H9 (cell line): ENCODE results near the gene OMG. TPM values are rescaled to one million over a fixed set of nuclear protein-coding genes. Genes with fewer than 3 reads are reported as not detected.

Source experiments
- DNase-seq: peaks from one replicate; pipeline ENCODE4 v3.0.0-alpha.2; 2017
- H2AFZ ChIP-seq: one replicate; pipeline ENCODE4 v1.6.1; 2013; ENCODE audit warnings: mild to moderate bottlenecking, low read length, control low read depth, moderate library complexity
- H2AK5ac ChIP-seq: 2 replicates; pipeline ENCODE4 v1.6.1; 2013; ENCODE audit warnings: low read length, control low read depth, mixed read lengths; ENCODE audit not compliant: insufficient read length
- H2BK120ac ChIP-seq: one replicate; pipeline ENCODE4 v1.6.1; 2013; ENCODE audit warnings: low read depth, mild to moderate bottlenecking, low read length, control low read depth, inconsistent platforms; ENCODE audit not compliant: poor library complexity, severe bottlenecking
- H2BK12ac ChIP-seq: 2 replicates; pipeline ENCODE4 v1.6.1; 2013; ENCODE audit warnings: low read length, control low read depth, mixed read lengths, low read depth; ENCODE audit not compliant: insufficient read length
- H2BK15ac ChIP-seq: 2 replicates; pipeline ENCODE4 v1.6.1; 2013; ENCODE audit warnings: low read depth, low read length, control low read depth
- H2BK20ac ChIP-seq: one replicate; pipeline ENCODE4 v1.6.1; 2013; ENCODE audit warnings: low read depth, mild to moderate bottlenecking, low read length, control low read depth, inconsistent platforms; ENCODE audit not compliant: poor library complexity, severe bottlenecking
- H2BK5ac ChIP-seq: 2 replicates; pipeline ENCODE4 v1.6.1; 2013; ENCODE audit warnings: low read length, control low read depth, mixed read lengths; ENCODE audit not compliant: insufficient read length
- H3K14ac ChIP-seq: 2 replicates; pipeline ENCODE4 v1.6.1; 2013; ENCODE audit warnings: low read length, control low read depth; ENCODE audit not compliant: insufficient read depth
- H3K18ac ChIP-seq: 2 replicates; pipeline ENCODE4 v1.6.1; 2013; ENCODE audit warnings: low read depth, mild to moderate bottlenecking, mixed read lengths, low read length, control low read depth; ENCODE audit not compliant: insufficient read length
- H3K23ac ChIP-seq: 2 replicates; pipeline ENCODE4 v1.6.1; 2013; ENCODE audit warnings: low read length, control low read depth, mixed read lengths, low read depth; ENCODE audit not compliant: insufficient read length
- H3K23me2 ChIP-seq: 2 replicates; pipeline ENCODE4 v1.6.1; 2013; ENCODE audit warnings: low read depth, mild to moderate bottlenecking, mixed read lengths, low read length, control low read depth; ENCODE audit not compliant: insufficient read length, poor library complexity, severe bottlenecking
- H3K27ac ChIP-seq: 2 replicates; pipeline ENCODE4 v1.5.1; 2013; ENCODE audit warnings: low read length, control low read depth, mixed read lengths, low read depth; ENCODE audit not compliant: insufficient read length
- H3K27me3 ChIP-seq: 2 replicates; pipeline ENCODE4 v1.6.1; 2013; ENCODE audit warnings: low read length, control low read depth, inconsistent platforms; ENCODE audit not compliant: insufficient read depth
- H3K4ac ChIP-seq: 2 replicates; pipeline ENCODE4 v1.6.1; 2013; ENCODE audit warnings: low read depth, mild to moderate bottlenecking, control low read depth, inconsistent platforms, low read length, moderate library complexity
- H3K4me1 ChIP-seq: 2 replicates; pipeline ENCODE4 v1.6.1; 2013; ENCODE audit warnings: low read length, control low read depth, inconsistent platforms; ENCODE audit not compliant: insufficient read depth
- H3K4me2 ChIP-seq: 2 replicates; pipeline ENCODE4 v1.6.1; 2013; ENCODE audit warnings: low read length, control low read depth, mixed read lengths; ENCODE audit not compliant: insufficient read length, insufficient read depth
- H3K56ac ChIP-seq: 2 replicates; pipeline ENCODE4 v1.6.1; 2013; ENCODE audit warnings: low read depth, mild to moderate bottlenecking, mixed read lengths, low read length, control low read depth; ENCODE audit not compliant: insufficient read length
- H3K79me1 ChIP-seq: 2 replicates; pipeline ENCODE4 v1.6.1; 2013; ENCODE audit warnings: low read depth, mild to moderate bottlenecking, moderate library complexity, low read length, control low read depth, inconsistent platforms; ENCODE audit not compliant: insufficient read depth, poor library complexity, severe bottlenecking
- H3K79me2 ChIP-seq: 2 replicates; pipeline ENCODE4 v1.6.1; 2013; ENCODE audit warnings: low read length, control low read depth, inconsistent platforms; ENCODE audit not compliant: insufficient read depth
- H3K9ac ChIP-seq: 2 replicates; pipeline ENCODE4 v1.6.1; 2013; ENCODE audit warnings: low read length, control low read depth, mixed read lengths; ENCODE audit not compliant: insufficient read length; ENCODE audit errors: extremely low read depth
- H3K9me3 ChIP-seq: one replicate; pipeline ENCODE4 v1.6.1; 2013; ENCODE audit warnings: low read depth, low read length, inconsistent platforms; ENCODE audit not compliant: control insufficient read depth
- H3T11ph ChIP-seq: one replicate; pipeline ENCODE4 v1.6.1; 2013; ENCODE audit warnings: mild to moderate bottlenecking, low read length, control low read depth, inconsistent platforms
- H4K20me1 ChIP-seq: one replicate; pipeline ENCODE4 v1.6.1; 2013; ENCODE audit not compliant: control insufficient read depth, insufficient read length, insufficient read depth
- H4K5ac ChIP-seq: 2 replicates; pipeline ENCODE4 v1.6.1; 2013; ENCODE audit warnings: low read depth, mild to moderate bottlenecking, mixed read lengths, low read length, control low read depth; ENCODE audit not compliant: insufficient read length
- H4K8ac ChIP-seq: replicated peaks from 2 replicates; pipeline ENCODE4 v1.6.1; 2013; ENCODE audit warnings: low read length, control low read depth, mixed read lengths, low read depth; ENCODE audit not compliant: insufficient read length
- H4K91ac ChIP-seq: 2 replicates; pipeline ENCODE4 v1.6.1; 2013; ENCODE audit warnings: low read depth, mild to moderate bottlenecking, moderate library complexity, mixed read lengths, low read length, control low read depth; ENCODE audit not compliant: insufficient read length
- H3K27ac Mint-ChIP-seq, 3 experiments: 2 replicates in 2 of 3; 3 replicates in 1 of 3; pipeline ENCODE4 v1.8.0; 2020 to 2021; ENCODE audit warnings: mixed read lengths in 3 of 3, mild to moderate bottlenecking in 1 of 3, moderate library complexity in 1 of 3
- H3K27me3 Mint-ChIP-seq: 2 replicates; pipeline ENCODE4 v1.8.0; 2021; ENCODE audit warnings: low read depth, mild to moderate bottlenecking, moderate library complexity, mixed read lengths
- H3K36me3 Mint-ChIP-seq, 3 experiments: 2 replicates in 2 of 3; 3 replicates in 1 of 3; pipeline ENCODE4 v1.8.0; 2020 to 2021; ENCODE audit warnings: low read depth in 3 of 3, mixed read lengths in 3 of 3; ENCODE audit not compliant: insufficient read depth in 1 of 3
- H3K4me1 Mint-ChIP-seq, 2 experiments: 2 replicates each; pipeline ENCODE4 v1.8.0; 2020; ENCODE audit warnings: mixed read lengths in 2 of 2
- H3K4me3 Mint-ChIP-seq, 2 experiments: 2 replicates in 1 of 2; 3 replicates in 1 of 2; pipeline ENCODE4 v1.8.0; 2020 to 2021; ENCODE audit warnings: mild to moderate bottlenecking in 2 of 2, mixed read lengths in 2 of 2, moderate library complexity in 1 of 2
- H3K9me3 Mint-ChIP-seq, 2 experiments: 2 replicates in 1 of 2; 3 replicates in 1 of 2; pipeline ENCODE4 v1.8.0; 2020; ENCODE audit warnings: mild to moderate bottlenecking in 2 of 2, mixed read lengths in 2 of 2, moderate library complexity in 1 of 2
- total RNA-seq: library from RNA; stranded (reverse); gene quantifications from 2 replicates; pipeline ENCODE4 v1.2.1, GENCODE V29; 2021
- TF ChIP-seq, protein P1 (sequence below): fragments of 200-600 bp; sonication (generic); conservative IDR thresholded peaks from 3 replicates; pipeline ENCODE4 v1.8.0; 2021; ENCODE audit warnings: antibody characterized with exemption, mild to moderate bottlenecking

OMG gene
- total RNA-seq, 1 experiment from 2014 or later, result not detected

DNA sequence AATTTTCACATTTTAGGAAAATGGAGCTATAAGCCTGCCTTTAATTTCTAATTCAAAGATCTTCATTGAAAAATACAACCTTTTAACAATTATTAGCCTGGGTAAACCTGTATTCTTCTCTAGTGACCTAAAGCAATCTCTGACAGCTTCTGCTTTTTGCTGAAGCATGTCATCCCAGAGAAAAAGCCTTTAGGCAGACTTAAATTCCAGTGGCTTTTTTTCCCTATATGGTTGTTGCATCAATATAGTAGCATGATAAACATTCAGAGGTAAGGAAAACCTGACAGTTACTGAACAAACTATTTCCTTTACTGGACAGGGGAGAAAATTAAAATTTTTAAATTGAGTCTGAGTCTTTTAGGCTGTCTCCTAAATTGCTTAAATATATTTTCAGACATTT is 32.2 kb upstream of the OMG start:
- H3K4me2 ChIP-seq, result no peak overlapping the region
- H3K23ac ChIP-seq, result no peak overlapping the region
- H2BK20ac ChIP-seq, result no peak overlapping the region
- no peak overlapping the region for H3K9ac ChIP-seq
- TF ChIP-seq, protein P1, sequence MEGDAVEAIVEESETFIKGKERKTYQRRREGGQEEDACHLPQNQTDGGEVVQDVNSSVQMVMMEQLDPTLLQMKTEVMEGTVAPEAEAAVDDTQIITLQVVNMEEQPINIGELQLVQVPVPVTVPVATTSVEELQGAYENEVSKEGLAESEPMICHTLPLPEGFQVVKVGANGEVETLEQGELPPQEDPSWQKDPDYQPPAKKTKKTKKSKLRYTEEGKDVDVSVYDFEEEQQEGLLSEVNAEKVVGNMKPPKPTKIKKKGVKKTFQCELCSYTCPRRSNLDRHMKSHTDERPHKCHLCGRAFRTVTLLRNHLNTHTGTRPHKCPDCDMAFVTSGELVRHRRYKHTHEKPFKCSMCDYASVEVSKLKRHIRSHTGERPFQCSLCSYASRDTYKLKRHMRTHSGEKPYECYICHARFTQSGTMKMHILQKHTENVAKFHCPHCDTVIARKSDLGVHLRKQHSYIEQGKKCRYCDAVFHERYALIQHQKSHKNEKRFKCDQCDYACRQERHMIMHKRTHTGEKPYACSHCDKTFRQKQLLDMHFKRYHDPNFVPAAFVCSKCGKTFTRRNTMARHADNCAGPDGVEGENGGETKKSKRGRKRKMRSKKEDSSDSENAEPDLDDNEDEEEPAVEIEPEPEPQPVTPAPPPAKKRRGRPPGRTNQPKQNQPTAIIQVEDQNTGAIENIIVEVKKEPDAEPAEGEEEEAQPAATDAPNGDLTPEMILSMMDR, result no peak
- H3K79me1 ChIP-seq, result no peaks in the 10 kb centered on the region
- H4K5ac ChIP-seq, result no peak overlapping the region
- H3K27me3 ChIP-seq, result no peaks in the 10 kb centered on the region
- H3K23me2 ChIP-seq, result no peaks in the 10 kb centered on the region
- no peak overlapping the region for H2BK12ac ChIP-seq
- no peaks in the 10 kb centered on the region for H3K9me3 ChIP-seq
- H3K4me1 ChIP-seq, result no peaks in the 10 kb centered on the region
- H2AK5ac ChIP-seq, result no peak overlapping the region
- no peak overlapping the region for H3T11ph ChIP-seq
- H4K91ac ChIP-seq, result no peak overlapping the region
- H3K4me3 Mint-ChIP-seq, result no peak overlapping the region
- peaks cover 0 to 23% (median 9%) of the 10 kb centered on the region in 3 experiments; a peak in 3 of 7 replicates for H3K36me3 Mint-ChIP-seq
- no peaks in the 10 kb centered on the region for H3K27me3 Mint-ChIP-seq
- no peak overlapping the region for H2BK120ac ChIP-seq
- no peak overlapping the region for H3K18ac ChIP-seq
- H2BK15ac ChIP-seq, result no peak overlapping the region
- H3K27ac Mint-ChIP-seq, result no peak overlapping the region
- H3K9me3 Mint-ChIP-seq, result no peaks in the 10 kb centered on the region
- H3K4me1 Mint-ChIP-seq, result no peaks in the 10 kb centered on the region
- no peak overlapping the region for H2AFZ ChIP-seq
- no peaks in the 10 kb centered on the region for H4K20me1 ChIP-seq
- no peak overlapping the region for H3K14ac ChIP-seq
- H3K4ac ChIP-seq, result no peak overlapping the region
- H2BK5ac ChIP-seq, result no peak overlapping the region
- H3K56ac ChIP-seq, result no peak overlapping the region
- no peak for DNase-seq
- H4K8ac ChIP-seq, result no peak overlapping the region
- H3K27ac ChIP-seq, result no peak overlapping the region
- no peaks in the 10 kb centered on the region for H3K79me2 ChIP-seq
